Progenitor cell of endocrine pancreas (in vitro differentiated cells): ENCODE data around the gene WBP2. TPM values are rescaled to one million over a fixed set of nuclear protein-coding genes. Genes with fewer than 3 reads are reported as not detected.

ENCODE experiments used
- DNase-seq: peaks from one replicate; pipeline ENCODE4 v3.0.0; 2021; ENCODE audit warnings: low spot score; ENCODE audit not compliant: unreplicated experiment
- H3K27ac Mint-ChIP-seq: 2 replicates; pipeline ENCODE4 v1.8.0; 2021; ENCODE audit warnings: mild to moderate bottlenecking, moderate library complexity, mixed read lengths
- H3K27me3 Mint-ChIP-seq: 2 replicates; pipeline ENCODE4 v1.8.0; 2021; ENCODE audit warnings: mixed read lengths
- H3K36me3 Mint-ChIP-seq: 2 replicates; pipeline ENCODE4 v1.8.0; 2022; ENCODE audit warnings: mixed read lengths; ENCODE audit not compliant: insufficient read depth
- H3K4me1 Mint-ChIP-seq: 2 replicates; pipeline ENCODE4 v1.8.0; 2021; ENCODE audit warnings: low read depth, mixed read lengths
- H3K4me3 Mint-ChIP-seq: 2 replicates; pipeline ENCODE4 v1.8.0; 2021; ENCODE audit warnings: low read depth, mild to moderate bottlenecking, moderate library complexity, mixed read lengths
- H3K9me3 Mint-ChIP-seq: 2 replicates; pipeline ENCODE4 v1.8.0; 2021; ENCODE audit warnings: low read depth, mixed read lengths
- total RNA-seq: library from RNA; stranded (reverse); gene quantifications from 2 replicates; pipeline ENCODE4 v1.2.1, GENCODE V29; 2021
- TF ChIP-seq, protein P1 (sequence below): fragments of 200-600 bp; sonication (generic); IDR thresholded peaks from one replicate; pipeline ENCODE4 v1.5.0; 2021; ENCODE audit warnings: antibody characterized with exemption, mild to moderate bottlenecking; ENCODE audit not compliant: unreplicated experiment

The WBP2 gene
- total RNA-seq, 1 donor from 2014 or later = 47.9 TPM

DNA sequence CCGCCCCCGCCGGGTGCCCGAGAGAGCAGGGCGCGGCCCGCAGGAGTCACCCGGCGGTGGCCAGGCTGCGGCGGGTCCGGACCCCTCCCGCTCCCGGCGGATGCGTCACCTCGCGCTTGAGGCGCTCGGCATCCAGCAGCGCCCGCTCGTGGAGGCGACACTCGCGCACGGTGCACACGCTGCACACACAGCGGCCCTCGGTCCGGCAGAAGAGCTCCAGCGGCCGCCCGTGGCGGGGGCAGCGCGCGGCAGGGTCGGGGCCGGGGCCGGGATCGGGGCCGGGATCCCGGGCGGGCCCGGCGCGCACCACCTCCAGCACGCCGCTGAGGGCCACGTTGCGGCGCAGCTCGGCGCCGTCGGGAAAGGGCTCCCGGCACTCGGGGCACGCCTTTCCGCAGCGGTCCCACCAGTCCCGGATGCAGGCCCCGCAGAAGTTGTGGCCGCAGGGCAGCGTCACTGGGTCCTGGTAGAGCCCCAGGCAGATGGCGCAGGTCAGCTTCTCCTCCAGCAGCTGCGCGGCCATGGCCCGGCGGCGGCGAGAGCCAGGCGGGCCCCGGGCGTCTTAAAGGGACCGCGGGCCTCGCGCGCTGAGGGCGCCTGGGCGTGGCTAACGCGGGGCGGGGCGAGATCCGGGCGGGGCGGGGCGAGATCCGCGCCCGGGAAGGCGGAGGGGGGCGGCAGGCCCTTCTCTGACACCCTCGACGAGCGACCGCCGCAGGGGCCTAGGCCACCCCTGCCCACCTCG is 41.5 kb upstream of the WBP2 start, which contains the start of gene TRIM65:
TSS of gene TRIM65 (minus strand) at position 537 of the 745 bp plus-strand sequence. CDS start at position 523, 14 bp downstream.
- no peaks in the 10 kb centered on the region for H3K9me3 Mint-ChIP-seq
- TF ChIP-seq, protein P1, sequence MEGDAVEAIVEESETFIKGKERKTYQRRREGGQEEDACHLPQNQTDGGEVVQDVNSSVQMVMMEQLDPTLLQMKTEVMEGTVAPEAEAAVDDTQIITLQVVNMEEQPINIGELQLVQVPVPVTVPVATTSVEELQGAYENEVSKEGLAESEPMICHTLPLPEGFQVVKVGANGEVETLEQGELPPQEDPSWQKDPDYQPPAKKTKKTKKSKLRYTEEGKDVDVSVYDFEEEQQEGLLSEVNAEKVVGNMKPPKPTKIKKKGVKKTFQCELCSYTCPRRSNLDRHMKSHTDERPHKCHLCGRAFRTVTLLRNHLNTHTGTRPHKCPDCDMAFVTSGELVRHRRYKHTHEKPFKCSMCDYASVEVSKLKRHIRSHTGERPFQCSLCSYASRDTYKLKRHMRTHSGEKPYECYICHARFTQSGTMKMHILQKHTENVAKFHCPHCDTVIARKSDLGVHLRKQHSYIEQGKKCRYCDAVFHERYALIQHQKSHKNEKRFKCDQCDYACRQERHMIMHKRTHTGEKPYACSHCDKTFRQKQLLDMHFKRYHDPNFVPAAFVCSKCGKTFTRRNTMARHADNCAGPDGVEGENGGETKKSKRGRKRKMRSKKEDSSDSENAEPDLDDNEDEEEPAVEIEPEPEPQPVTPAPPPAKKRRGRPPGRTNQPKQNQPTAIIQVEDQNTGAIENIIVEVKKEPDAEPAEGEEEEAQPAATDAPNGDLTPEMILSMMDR = peak; percentile 36
- peak within 1 kb of the TSS; percentile 41 for H3K27ac Mint-ChIP-seq
- peak within 1 kb of the TSS; percentile 73 for H3K4me3 Mint-ChIP-seq
- H3K4me1 Mint-ChIP-seq = peaks cover 8% of the 10 kb centered on the region
- DNase-seq = peak; percentile 61
- H3K36me3 Mint-ChIP-seq = peaks cover 2% of the 10 kb centered on the region
- H3K27me3 Mint-ChIP-seq = peaks cover 11% of the 10 kb centered on the region

DNA sequence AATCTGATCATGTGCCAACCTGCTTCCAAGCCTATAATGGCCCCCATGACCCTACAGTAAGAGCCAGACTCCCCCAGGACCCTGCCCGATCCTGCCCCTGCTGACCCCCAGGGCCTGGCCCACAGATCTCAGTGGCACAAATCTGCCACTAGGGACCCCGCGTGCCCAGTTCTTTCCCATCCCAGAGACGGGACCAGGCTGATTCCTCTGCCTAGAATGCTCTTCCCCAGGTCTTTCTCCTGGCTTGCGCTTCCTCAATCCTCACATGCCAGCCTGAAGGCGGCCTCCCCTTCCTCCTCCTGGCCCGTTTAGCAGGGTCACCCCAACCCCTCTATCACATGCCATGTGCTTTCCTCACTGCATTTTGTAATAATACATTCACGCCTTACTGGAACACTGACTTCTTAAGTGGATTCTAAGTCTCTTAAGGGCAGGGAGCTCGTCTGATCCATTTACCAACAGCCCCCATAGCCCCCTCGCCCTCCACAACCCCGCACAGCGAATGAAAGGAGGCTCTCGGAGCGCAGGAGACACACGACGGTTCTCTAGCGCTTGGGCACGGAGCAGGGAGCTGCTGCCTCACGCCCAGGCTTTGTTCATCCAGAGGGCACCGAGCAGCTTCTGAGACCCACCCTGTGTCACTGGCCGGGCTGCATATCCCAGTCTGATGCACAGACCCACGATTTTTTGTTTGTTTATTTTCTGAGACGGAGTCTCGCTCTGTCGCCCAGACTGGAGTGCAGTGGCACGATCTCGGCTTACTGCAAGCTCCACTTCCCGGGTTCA is 40.4 kb upstream of the WBP2 start:
- H3K4me1 Mint-ChIP-seq = peaks cover 8% of the 10 kb centered on the region
- no peaks in the 10 kb centered on the region for H3K9me3 Mint-ChIP-seq
- H3K27me3 Mint-ChIP-seq = peaks cover 11% of the 10 kb centered on the region
- H3K4me3 Mint-ChIP-seq = peak overlapping the region; percentile 73
- H3K36me3 Mint-ChIP-seq = no peaks in the 10 kb centered on the region
- TF ChIP-seq, protein P1 = peak; percentile 42
- DNase-seq = no peak
- H3K27ac Mint-ChIP-seq = peak overlapping the region; percentile 67

DNA sequence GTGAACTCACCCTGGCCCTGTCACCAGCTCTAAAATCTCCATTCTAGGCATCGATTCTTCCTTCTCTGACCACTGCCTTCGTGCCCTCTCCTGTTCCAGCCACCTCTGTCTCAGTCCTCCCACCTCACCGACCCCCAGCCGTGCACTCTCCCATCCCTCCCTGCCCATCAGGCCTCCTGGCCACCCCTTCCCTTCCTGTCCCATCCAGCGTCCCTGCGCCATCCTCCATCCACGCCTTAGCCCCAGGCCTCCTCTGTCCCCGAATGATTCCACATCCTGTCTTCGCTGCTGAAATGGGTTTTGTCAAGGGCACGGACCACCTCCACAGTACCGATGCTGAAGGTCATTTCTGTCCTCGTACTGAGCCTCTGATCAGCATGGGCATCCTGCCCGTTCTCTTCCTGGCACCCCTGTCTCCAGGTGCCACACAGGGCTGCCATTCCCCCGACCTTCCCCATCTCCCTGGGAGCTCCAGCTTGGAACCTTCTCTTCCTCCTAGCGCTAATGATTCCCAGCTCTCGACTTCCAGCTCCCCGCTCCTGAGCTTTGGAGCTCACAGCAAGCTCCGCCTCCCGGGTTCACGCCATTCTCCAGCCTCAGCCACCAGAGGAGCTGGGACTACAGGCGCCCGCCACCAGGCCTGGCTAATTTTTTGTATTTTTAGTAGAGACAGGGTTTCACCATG is 39.1 kb upstream of the WBP2 start:
- peaks cover 11% of the 10 kb centered on the region for H3K27me3 Mint-ChIP-seq
- no peak overlapping the region for H3K4me3 Mint-ChIP-seq
- no peak for DNase-seq
- TF ChIP-seq, protein P1 = no peak
- H3K36me3 Mint-ChIP-seq = no peaks in the 10 kb centered on the region
- H3K27ac Mint-ChIP-seq = peak overlapping the region; percentile 87
- H3K4me1 Mint-ChIP-seq = peaks cover 8% of the 10 kb centered on the region
- no peaks in the 10 kb centered on the region for H3K9me3 Mint-ChIP-seq

DNA sequence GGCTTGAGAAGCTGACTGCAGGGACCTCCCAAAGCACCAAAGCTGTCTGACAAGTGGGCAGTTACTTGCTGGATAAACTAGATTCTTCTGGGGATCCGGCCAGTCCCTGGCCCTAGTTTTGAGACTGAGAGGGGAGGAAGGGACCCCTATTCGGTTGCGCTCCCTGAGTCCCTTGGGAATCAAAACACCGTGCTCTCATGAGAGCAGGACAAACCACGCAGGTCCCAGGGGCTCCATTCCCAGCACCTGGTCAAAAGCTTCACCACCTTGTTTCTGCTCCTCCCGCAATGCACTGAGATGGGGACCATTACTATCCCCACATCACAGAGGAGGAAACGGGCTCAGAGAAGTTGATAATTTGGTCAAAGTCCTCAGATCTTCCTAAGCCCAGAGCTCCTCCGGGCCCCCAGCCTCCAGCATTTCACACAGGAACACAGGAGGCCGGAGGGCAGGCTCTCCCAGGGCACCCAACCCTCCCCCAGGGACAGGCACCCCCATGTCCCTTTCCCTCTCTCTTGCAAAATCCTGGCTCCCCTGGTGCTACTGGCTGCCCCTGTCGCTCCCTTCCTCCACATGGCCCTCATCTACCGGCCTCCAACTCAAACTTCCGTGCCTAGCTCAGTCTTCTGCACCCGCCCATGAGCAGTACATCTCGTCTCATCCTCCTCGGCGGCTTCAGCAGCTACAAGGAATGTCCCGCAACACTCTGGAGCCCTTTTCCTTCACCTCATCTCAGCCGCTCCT is 38.3 kb upstream of the WBP2 start:
- Mint-ChIP-seq H3K36me3 (no peaks in the 10 kb centered on the region), H3K27ac (no peak overlapping the region), H3K4me1 (peaks cover 8% of the 10 kb centered on the region), H3K4me3 (no peak overlapping the region), H3K27me3 (peaks cover 11% of the 10 kb centered on the region), H3K9me3 (no peaks in the 10 kb centered on the region)
- TF ChIP-seq, protein P1 = no peak
- DNase-seq = no peak
